HFF-Myc (cell line): ENCODE data around the gene ROBO2.

ENCODE experiments used
- DNase-seq: peaks from one replicate; pipeline ENCODE4 v3.0.0-alpha.2; 2011; ENCODE audit warnings: low read depth; ENCODE audit errors: extremely low read depth
- H3K4me3 ChIP-seq: replicated peaks from 2 replicates; pipeline ENCODE4 v1.5.1; 2011; ENCODE audit warnings: low read depth, mild to moderate bottlenecking, control low read depth, low read length
- CTCF ChIP-seq: IDR thresholded peaks from 2 replicates; pipeline ENCODE4 v1.5.1; 2012; ENCODE audit warnings: mild to moderate bottlenecking, low read depth, low read length, control low read depth; ENCODE audit errors: missing control alignments

The ROBO2 gene

GRCh38 chr3:77672016-77672415, 632.1 kb downstream of the ROBO2 start:
- DNase-seq: no peak
- no peak for TF ChIP-seq CTCF
- H3K4me3 ChIP-seq: no peak overlapping the region

GRCh38 chr3:77682162-77682561, 642.3 kb downstream of the ROBO2 start:
- no peak for TF ChIP-seq CTCF
- DNase-seq: no peak
- H3K4me3 ChIP-seq: no peak overlapping the region

- TF ChIP-seq CTCF: no peak
- no peak for DNase-seq
- no peak overlapping the region for H3K4me3 ChIP-seq
Observed at GRCh38 chr3:77684115-77684514, 644.2 kb downstream of the ROBO2 start.

- DNase-seq: no peak
- H3K4me3 ChIP-seq: no peak overlapping the region
- no peak for TF ChIP-seq CTCF
Observed at GRCh38 chr3:77685713-77686112, 645.8 kb downstream of the ROBO2 start.

GRCh38 chr3:77686560-77686959, 646.7 kb downstream of the ROBO2 start:
- TF ChIP-seq CTCF: no peak
- no peak overlapping the region for H3K4me3 ChIP-seq
- no peak for DNase-seq

- H3K4me3 ChIP-seq: no peak overlapping the region
- TF ChIP-seq CTCF: no peak
- DNase-seq: no peak
Observed at GRCh38 chr3:77687545-77687944, 647.6 kb downstream of the ROBO2 start.

- no peak overlapping the region for H3K4me3 ChIP-seq
- DNase-seq: no peak
- no peak for TF ChIP-seq CTCF
Observed at GRCh38 chr3:77690284-77690845, 650.5 kb downstream of the ROBO2 start.
